HG02678 (cell line): ENCODE data around the gene FNDC10.
A peak's percentile ranks its signal among the peaks of the same experiment; 100 is the strongest.

Experiments
- ATAC-seq: cut with Tn5 transposase; IDR thresholded peaks from one replicate; pipeline ENCODE4 v1.9.1; 2021; ENCODE audit warnings: mild to moderate bottlenecking, moderate library complexity; ENCODE audit not compliant: unreplicated experiment

FNDC10 gene

GRCh38 chr1:1616045-1616790 is 16.3 kb upstream of the FNDC10 start:
- ATAC-seq = peak; percentile 20

- peak; percentile 79 for ATAC-seq
Measured at GRCh38 chr1:1615256-1616044, 15.5 kb upstream of the FNDC10 start, which contains the start of gene MIB2. TSS of gene MIB2 (plus strand) at chr1:1615500. CDS start at chr1:1623453, 7,953 bp downstream.

DNA sequence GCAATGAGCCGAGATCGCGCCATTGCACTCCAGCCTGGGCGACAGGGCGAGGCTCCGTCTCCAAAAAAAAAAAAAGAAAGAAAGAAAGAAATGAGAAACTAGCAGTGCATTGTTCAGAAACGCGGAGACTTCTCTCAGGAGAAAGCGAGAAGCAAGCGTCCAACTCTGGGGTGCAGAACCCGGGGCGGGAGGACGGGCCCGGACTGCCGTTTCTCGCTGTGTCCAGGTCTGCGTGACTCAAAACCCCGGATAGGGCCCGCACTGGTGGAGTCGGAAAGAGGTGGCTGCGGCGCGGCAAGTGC is 15.0 kb upstream of the FNDC10 start:
- no peak for ATAC-seq

- ATAC-seq = no peak
Measured at GRCh38 chr1:1614204-1614953, 14.4 kb upstream of the FNDC10 start.

DNA sequence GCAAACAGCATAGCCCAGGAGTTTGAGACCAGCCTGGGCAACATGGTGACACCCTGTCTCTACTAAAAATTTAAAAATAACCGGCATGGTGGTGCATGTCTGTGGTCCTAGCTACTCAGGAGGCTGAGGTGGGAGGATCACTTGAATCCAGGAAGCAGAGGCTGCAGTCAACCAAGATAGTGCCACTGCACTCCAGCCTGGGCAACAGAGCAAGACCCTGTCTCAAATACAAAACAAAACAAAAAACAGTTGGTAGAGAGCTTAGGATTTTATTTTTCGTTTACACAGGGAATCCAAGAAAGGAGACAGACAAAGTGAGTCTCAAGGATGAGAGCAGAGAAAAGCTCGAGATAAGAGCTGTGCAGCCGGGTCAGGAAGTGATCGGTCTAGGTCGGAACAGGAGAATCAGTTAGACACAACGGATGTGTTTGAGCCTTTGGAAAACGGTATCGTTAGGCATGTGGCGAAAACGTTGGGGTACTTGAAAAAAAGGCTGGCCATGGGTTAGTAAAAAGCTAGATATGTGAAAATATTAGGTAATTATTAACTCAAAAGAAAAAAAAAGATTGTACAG is 13.7 kb upstream of the FNDC10 start:
- ATAC-seq = no peak

GRCh38 chr1:1612104-1612400 is 12.1 kb upstream of the FNDC10 start:
- no peak for ATAC-seq

DNA sequence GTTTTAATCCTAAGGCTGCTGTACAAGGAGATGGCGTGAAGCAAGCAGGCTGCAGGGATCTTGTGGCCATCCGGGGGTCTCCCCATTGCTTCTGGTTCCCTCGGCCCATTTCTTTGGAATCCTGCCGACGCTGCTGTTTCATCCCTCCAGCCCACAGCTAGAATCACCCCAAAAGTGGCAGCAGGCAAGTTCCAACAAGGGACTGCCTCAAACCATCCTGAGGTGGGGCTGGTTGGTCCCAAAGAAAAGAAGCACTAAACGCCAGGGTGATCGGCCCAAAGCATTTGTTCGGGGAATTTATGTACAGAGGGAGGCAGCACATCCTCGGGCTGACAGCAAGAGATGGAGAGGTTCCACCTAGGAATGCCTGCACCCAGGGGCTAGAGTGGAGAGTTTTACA is 10.9 kb upstream of the FNDC10 start:
- ATAC-seq = no peak

DNA sequence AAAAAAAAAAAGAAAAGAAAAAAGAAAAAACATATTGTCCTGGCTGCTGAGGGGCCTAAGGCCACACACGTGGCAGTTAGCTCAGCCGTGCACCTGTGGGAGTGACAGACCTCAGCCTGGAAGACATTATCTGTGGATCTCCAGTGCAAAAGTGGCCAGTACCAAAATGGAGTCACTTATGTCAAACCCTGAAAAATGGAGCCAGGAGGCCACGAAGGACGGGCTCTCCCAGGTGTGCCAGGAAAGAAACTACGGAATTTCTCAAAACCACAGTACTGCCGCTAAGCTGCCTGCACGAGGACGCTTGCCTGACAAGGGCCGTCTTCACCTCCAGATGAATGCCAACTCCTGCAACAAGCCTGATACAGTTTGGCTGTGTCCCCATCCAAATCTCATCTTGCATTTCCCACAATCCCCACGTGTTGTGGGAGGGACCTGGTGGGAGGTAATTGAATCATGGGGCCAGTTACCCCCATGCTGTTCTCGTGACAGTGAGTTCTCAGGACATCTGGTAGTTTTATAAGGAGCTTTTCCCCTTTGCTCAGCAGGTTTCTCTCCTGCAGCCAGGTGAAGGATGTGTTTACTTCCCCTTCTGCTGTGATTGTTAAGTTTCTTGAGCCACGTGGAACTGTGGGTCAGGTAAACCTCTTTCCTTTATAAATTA is 10.0 kb upstream of the FNDC10 start:
- ATAC-seq = no peak

GRCh38 chr1:1606232-1606631 is 6.3 kb upstream of the FNDC10 start:
- no peak for ATAC-seq

GRCh38 chr1:1605724-1606123 is 5.8 kb upstream of the FNDC10 start:
- no peak for ATAC-seq

- no peak for ATAC-seq
Measured at GRCh38 chr1:1605034-1605591, 5.2 kb upstream of the FNDC10 start.

DNA sequence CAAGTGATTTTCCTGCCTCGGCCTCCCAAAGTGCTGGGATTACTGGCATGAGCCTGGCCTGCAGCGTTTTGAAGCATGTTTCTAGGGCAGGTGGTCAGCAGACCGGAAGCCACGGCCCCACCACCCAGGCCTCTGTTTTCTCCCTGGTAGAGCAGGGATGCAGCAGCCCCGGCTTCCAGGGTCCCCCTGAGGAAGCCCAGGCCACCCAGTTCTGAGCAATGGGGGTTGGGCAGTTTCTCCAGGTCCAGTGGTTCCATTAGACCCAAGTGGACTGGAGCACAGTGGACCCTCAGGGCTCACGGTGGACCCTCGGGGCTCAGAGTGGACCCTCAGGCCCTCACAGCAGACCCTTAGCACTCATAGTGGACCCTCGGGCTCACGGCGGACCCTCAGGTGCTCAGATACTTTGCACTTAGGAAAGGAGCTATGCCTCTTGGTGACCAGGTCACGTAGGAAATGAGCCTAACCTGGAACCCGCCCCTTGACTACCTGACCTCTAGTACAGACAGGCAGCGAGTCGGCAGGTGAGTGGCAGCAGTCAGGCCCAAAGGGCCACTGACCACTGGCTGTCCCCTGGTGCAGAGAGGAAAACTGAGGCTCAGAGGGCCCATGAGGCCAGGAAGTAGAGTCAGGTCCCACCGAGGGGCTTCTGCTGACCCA is 4.6 kb upstream of the FNDC10 start:
- no peak for ATAC-seq

GRCh38 chr1:1603671-1604373 is 3.9 kb upstream of the FNDC10 start:
- no peak for ATAC-seq

GRCh38 chr1:1602968-1603506 is 3.1 kb upstream of the FNDC10 start:
- ATAC-seq = no peak

- no peak for ATAC-seq
Measured at GRCh38 chr1:1602304-1602967, 2.5 kb upstream of the FNDC10 start.

DNA sequence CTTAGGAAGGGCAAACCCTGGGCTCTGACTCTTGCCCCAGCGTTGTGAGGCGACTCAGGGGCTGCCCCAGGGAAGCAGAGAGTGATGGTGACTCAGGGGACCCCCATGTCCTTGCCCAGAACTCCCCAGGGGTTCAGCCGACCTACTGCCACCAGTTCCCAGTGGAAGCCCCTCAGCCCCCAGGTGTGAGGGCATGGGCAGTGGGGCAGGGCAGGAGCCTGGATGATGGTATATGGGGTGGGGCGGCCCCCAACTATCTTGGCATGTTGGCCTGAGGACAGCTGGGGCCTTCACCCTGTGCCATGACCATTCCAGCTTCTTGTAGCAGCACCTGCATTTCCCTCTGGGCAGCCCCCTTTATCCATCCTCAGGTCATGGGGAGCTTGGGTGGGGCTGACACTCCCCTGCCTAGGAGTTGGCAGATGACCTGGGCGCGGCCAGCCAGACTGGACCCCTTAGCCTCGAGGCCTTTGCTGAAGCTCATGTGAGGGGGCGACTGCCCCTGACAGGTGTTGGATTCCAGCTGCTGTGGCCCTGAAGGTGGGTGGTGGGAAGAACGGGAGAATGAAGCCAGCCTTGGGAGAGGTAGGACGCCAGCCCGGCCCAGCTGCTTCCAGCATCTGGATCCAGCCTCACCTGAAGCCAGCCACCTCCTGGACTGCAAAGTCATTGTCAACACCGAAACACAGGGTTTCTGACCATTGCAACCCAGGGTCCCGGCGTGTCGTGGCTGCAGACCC is 1.8 kb upstream of the FNDC10 start:
- ATAC-seq = no peak

- ATAC-seq = no peak
Measured at GRCh38 chr1:1600861-1601563, 1.1 kb upstream of the FNDC10 start.
